Pancreas (tissue), 10 donors: Measurements from ENCODE around the gene ELMOD2. TPM values are rescaled to one million over a fixed set of nuclear protein-coding genes. Genes with fewer than 3 reads are reported as not detected.
"Not testable (repeated sequence)": the region's sequence is repeated elsewhere in the genome, so short reads cannot be mapped to it uniquely, and the experiment has no call there.

Source experiments
- ATAC-seq, 4 donors: fragments of 200-7000 bp; cut with Tn5 transposase; one replicate each; pipeline versions ENCODE4 v1.8.0 to v1.9.1; 2020; ENCODE audit warnings: mild to moderate bottlenecking in 4 of 4, moderate library complexity in 4 of 4
- DNase-seq, 6 donors: peaks; one replicate each; pipeline ENCODE4 v3.0.0-alpha.2; 2020
- FAIRE-seq: peaks from 2 replicates; lab custom pipeline; 2012; peaks lifted over from hg19 to GRCh38; lab: Jason Lieb, UNC
- H3K27ac ChIP-seq, 4 donors: fragments of 200-600 bp; sonication (generic); 1 replicate in 3 of 4; 2 replicates in 1 of 4; pipeline versions ENCODE4 v1.5.0 to v1.8.0; 2020
- H3K27me3 ChIP-seq, 4 donors: fragments of 200-600 bp; one replicate each; pipeline ENCODE4 v1.8.0; 2021
- H3K36me3 ChIP-seq, 3 donors: fragments of 200-600 bp; sonication (generic) in 1 of 3; one replicate each; pipeline versions ENCODE4 v1.5.0 to v1.8.0; 2020 to 2021
- H3K4me1 ChIP-seq, 3 donors: fragments of 200-600 bp; one replicate each; pipeline ENCODE4 v1.8.0; 2021
- H3K4me3 ChIP-seq, 4 donors: fragments of 200-600 bp; sonication (generic) in 2 of 4; one replicate each; pipeline versions ENCODE4 v1.5.0 to v1.8.0; 2020 to 2021
- H3K9me3 ChIP-seq, 4 donors: fragments of 200-600 bp; one replicate each; pipeline ENCODE4 v1.8.0; 2021
- WGBS, 2 donors: extraction: QIAGEN DNeasy Blood & Tissue Kit; methylation state at CpG; one replicate each; pipeline ENCODE4 v1.1.7; 2013; 5-methylcytosine and 5-hydroxymethylcytosine counted together
- intact Hi-C, 3 donors: fragments of 100-400 bp; cut with DNase I; formaldehyde crosslinking; loops; one replicate each; pipeline versions ENCODE4 v1.11.1 to v1.14.2; 2022
- polyA plus RNA-seq, 2 donors: library from polyadenylated mRNA; stranded (reverse); fragments of 200-250 nt; gene quantifications; one replicate each; pipeline ENCODE4 v1.2.3, GENCODE V29; 2013
- total RNA-seq, 6 donors: library from RNA; stranded (reverse); fragmentation: NEBNext Ultra II Directional in 4 of 6; extraction: Animal tissue kit (Norgen Biotek cat#: 25700) in 4 of 6; gene quantifications; one replicate each; pipeline versions ENCODE4 v1.2.1 to v1.2.4, GENCODE V29; 2021 to 2023
- TF ChIP-seq, protein P1 (sequence below), 4 donors: fragments of 200-600 bp; sonication (generic) in 3 of 4; IDR thresholded peaks; one replicate each; pipeline versions ENCODE4 v1.5.0 to v1.8.0; 2021; ENCODE audit warnings: antibody characterized with exemption in 4 of 4
- donor health status: healthy with polysubstance abuse.
- donor health status: DM: no; HTN: no; CAD: no; lungs with moderate emphysema.
- donor health status: DM: no; HTN: no; CAD: no.
- donor health status: control.
- donor health status: control.
- donor health status: Bipolar disorder and iron deficiency.
- donor health status: DM: yes; HTN: yes; CAD: no.
- donor health status: DM: no; HTN: no; CAD: no.
- donor health status: DM: no; HTN: no; CAD: no.
- donor health status: DM: yes; HTN: yes; CAD: no.

The ELMOD2 gene
- total and polyA plus RNA-seq, 8 donors: 5.0 to 18.3 (median 11.9) TPM

GRCh38 chr4:140497747-140498636 lies 26.0 kb upstream of the ELMOD2 start, which contains the start of gene MGAT4D:
TSS of gene MGAT4D (minus strand) at chr4:140498293. CDS start at chr4:140498222, 71 bp downstream.
- 10 to 12% methylated on average over 45 to 68 of the region's 68 CpGs for WGBS, 2 donors
- Histone ChIP-seq H3K27me3 (peaks cover 0 to 5% (median 0%) of the 10 kb centered on the region in 4 donors), H3K27ac (no peak within 1 kb of the TSS), H3K4me1 (no peaks in the 10 kb centered on the region), H3K9me3 (no peaks in the 10 kb centered on the region), H3K4me3 (peak within 1 kb of the TSS in 3 of 4 donors; percentile 5 to 43 (median 26)), H3K36me3 (no peaks in the 10 kb centered on the region)
- intact Hi-C loops: no loop called here
- ATAC-seq (peak; percentile 41 to 65 (median 56)), DNase-seq (peak in 5 of 6 donors; percentile 9 to 68 (median 16)), FAIRE-seq (no peak)
- TF ChIP-seq, protein P1, sequence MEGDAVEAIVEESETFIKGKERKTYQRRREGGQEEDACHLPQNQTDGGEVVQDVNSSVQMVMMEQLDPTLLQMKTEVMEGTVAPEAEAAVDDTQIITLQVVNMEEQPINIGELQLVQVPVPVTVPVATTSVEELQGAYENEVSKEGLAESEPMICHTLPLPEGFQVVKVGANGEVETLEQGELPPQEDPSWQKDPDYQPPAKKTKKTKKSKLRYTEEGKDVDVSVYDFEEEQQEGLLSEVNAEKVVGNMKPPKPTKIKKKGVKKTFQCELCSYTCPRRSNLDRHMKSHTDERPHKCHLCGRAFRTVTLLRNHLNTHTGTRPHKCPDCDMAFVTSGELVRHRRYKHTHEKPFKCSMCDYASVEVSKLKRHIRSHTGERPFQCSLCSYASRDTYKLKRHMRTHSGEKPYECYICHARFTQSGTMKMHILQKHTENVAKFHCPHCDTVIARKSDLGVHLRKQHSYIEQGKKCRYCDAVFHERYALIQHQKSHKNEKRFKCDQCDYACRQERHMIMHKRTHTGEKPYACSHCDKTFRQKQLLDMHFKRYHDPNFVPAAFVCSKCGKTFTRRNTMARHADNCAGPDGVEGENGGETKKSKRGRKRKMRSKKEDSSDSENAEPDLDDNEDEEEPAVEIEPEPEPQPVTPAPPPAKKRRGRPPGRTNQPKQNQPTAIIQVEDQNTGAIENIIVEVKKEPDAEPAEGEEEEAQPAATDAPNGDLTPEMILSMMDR (IDR thresholded peaks at IDR 0.05): no peak

GRCh38 chr4:140499391-140499790 lies 24.6 kb upstream of the ELMOD2 start:
- DNase-seq (no peak), FAIRE-seq (no peak), ATAC-seq (no peak)
- Histone ChIP-seq H3K27ac (no peak overlapping the region), H3K4me3 (no peak overlapping the region), H3K27me3 (peaks cover 0 to 5% (median 0%) of the 10 kb centered on the region in 4 donors), H3K9me3 (no peaks in the 10 kb centered on the region), H3K36me3 (no peaks in the 10 kb centered on the region), H3K4me1 (no peaks in the 10 kb centered on the region)
- TF ChIP-seq, protein P1 (IDR thresholded peaks at IDR 0.05): no peak
- intact Hi-C loops: no loop called here
- WGBS, 2 donors: 84 to 93% methylated on average over 4 of the region's 4 CpGs

DNA sequence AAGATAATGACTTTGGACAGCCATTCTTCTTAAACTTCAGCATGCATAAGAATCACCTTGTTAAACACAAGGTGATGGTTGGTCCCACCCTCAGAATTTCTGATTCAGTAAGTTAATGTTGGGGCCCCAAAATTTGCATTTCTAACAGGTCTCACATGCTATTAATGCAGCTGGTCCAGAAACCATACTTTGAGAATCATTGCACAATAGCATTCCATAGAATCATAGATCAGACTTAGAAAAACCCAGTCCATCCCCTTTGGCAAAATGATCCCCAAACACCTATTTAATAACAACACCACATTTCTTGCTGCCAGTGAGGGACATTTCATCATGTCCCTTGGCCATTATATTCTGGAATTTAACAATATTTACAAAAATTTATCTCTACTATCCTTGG lies 19.7 kb upstream of the ELMOD2 start:
- intact Hi-C loops: no loop called here
- no peaks in the 10 kb centered on the region for H3K36me3 ChIP-seq
- no peaks in the 10 kb centered on the region for H3K4me1 ChIP-seq
- no peak for FAIRE-seq
- no peak overlapping the region for H3K4me3 ChIP-seq
- H3K27me3 ChIP-seq: no peaks in the 10 kb centered on the region
- DNase-seq: no peak
- TF ChIP-seq, protein P1 (IDR thresholded peaks at IDR 0.05): no peak
- H3K9me3 ChIP-seq: no peaks in the 10 kb centered on the region
- ATAC-seq: no peak
- H3K27ac ChIP-seq: no peak overlapping the region

- WGBS, 2 donors: 90 to 96% methylated on average over 5 of the region's 5 CpGs
- intact Hi-C loops, H3K27me3 ChIP-seq, ATAC-seq, H3K9me3 ChIP-seq, H3K4me3 ChIP-seq, DNase-seq, FAIRE-seq, H3K36me3 ChIP-seq, H3K4me1 ChIP-seq, H3K27ac ChIP-seq: not testable (repeated sequence)
These were observed 10.2 kb upstream of the ELMOD2 start for GRCh38 chr4:140513765-140514164.

- no peak for ATAC-seq
- intact Hi-C loops: no loop called here
- TF ChIP-seq, protein P1 (IDR thresholded peaks at IDR 0.05): no peak
- Histone ChIP-seq H3K9me3 (no peaks in the 10 kb centered on the region), H3K4me3 (no peak overlapping the region), H3K27ac (no peak overlapping the region), H3K4me1 (no peaks in the 10 kb centered on the region), H3K36me3 (no peaks in the 10 kb centered on the region), H3K27me3 (no peaks in the 10 kb centered on the region)
- FAIRE-seq: no peak
- WGBS, 2 donors: 26 to 48% methylated on average over 1 of the region's 1 CpG
- DNase-seq: no peak
These were observed 8.5 kb upstream of the ELMOD2 start for GRCh38 chr4:140515423-140515822.
